ENCODE data around the gene MT1H.

- TF ChIP-seq, protein P1, sequence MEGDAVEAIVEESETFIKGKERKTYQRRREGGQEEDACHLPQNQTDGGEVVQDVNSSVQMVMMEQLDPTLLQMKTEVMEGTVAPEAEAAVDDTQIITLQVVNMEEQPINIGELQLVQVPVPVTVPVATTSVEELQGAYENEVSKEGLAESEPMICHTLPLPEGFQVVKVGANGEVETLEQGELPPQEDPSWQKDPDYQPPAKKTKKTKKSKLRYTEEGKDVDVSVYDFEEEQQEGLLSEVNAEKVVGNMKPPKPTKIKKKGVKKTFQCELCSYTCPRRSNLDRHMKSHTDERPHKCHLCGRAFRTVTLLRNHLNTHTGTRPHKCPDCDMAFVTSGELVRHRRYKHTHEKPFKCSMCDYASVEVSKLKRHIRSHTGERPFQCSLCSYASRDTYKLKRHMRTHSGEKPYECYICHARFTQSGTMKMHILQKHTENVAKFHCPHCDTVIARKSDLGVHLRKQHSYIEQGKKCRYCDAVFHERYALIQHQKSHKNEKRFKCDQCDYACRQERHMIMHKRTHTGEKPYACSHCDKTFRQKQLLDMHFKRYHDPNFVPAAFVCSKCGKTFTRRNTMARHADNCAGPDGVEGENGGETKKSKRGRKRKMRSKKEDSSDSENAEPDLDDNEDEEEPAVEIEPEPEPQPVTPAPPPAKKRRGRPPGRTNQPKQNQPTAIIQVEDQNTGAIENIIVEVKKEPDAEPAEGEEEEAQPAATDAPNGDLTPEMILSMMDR (IDR thresholded peaks at IDR 0.05; ENCODE audit: low read length) = no peak
- no peak for TF ChIP-seq EZH2 (IDR thresholded peaks at IDR 0.05; ENCODE audit: borderline replicate concordance, low read length)
Measured at GRCh38 chr16:56711862-56712261, 42.2 kb downstream of the MT1H start.
